CD4-positive, alpha-beta T cell (primary cell): ENCODE measurements around the gene BRD3. TPM values are rescaled to one million over a fixed set of nuclear protein-coding genes. Genes with fewer than 3 reads are reported as not detected.

Source experiments
- ATAC-seq: fragments of 200-7000 bp; cut with Tn5 transposase; one replicate; pipeline ENCODE4 v1.10.0; 2022; ENCODE audit warnings: mild to moderate bottlenecking; ENCODE audit not compliant: poor library complexity
- CTCF ChIA-PET: fragments of 350-600 bp; sonication (Branson Sonifier 250); formaldehyde crosslinking; loops from one replicate; lab custom pipeline; 2021; ENCODE audit warnings: antibody characterized with exemption, inconsistent platforms; lab: Charles Lee
- POLR2A ChIA-PET: fragments of 350-600 bp; sonication (Branson Sonifier 250); formaldehyde crosslinking; loops from one replicate; lab custom pipeline; 2021; ENCODE audit warnings: antibody characterized with exemption, inconsistent platforms; lab: Charles Lee
- DNase-seq, 14 experiments: peaks; one replicate each; pipeline ENCODE4 v3.0.0-alpha.2; 2013 to 2020; ENCODE audit warnings: mixed read lengths in 2 of 14
- H3K27ac ChIP-seq, 2 donors: one replicate each; pipeline versions ENCODE4 v1.5.1 to v1.7.0; 2013; ENCODE audit warnings: low read length in 2 of 2, low read depth in 1 of 2, mild to moderate bottlenecking in 1 of 2
- H3K27me3 ChIP-seq, 2 experiments: 1 replicate in 1 of 2; 2 replicates in 1 of 2; pipeline versions ENCODE4 v1.6.1 to v1.7.0; 2013; ENCODE audit warnings: low read length in 2 of 2, control low read depth in 1 of 2, mild to moderate bottlenecking in 1 of 2, moderate library complexity in 1 of 2; ENCODE audit not compliant: insufficient read depth in 2 of 2, control insufficient read depth in 1 of 2
- H3K36me3 ChIP-seq: one replicate; pipeline ENCODE4 v1.6.1; 2013; ENCODE audit warnings: low read length, control low read depth; ENCODE audit not compliant: insufficient read depth
- H3K4me1 ChIP-seq: one replicate; pipeline ENCODE4 v1.6.1; 2013; ENCODE audit warnings: low read length, control low read depth; ENCODE audit not compliant: insufficient read depth
- H3K4me3 ChIP-seq: one replicate; pipeline ENCODE4 v1.5.1; 2013; ENCODE audit warnings: mild to moderate bottlenecking, low read length, moderate library complexity
- H3K9me3 ChIP-seq, 2 experiments: 1 replicate in 1 of 2; 2 replicates in 1 of 2; pipeline versions ENCODE4 v1.6.1 to v1.7.0; 2013; ENCODE audit warnings: low read length in 2 of 2, mild to moderate bottlenecking in 2 of 2, control low read depth in 1 of 2, moderate library complexity in 1 of 2; ENCODE audit not compliant: control insufficient read depth in 1 of 2, insufficient read depth in 1 of 2
- H3K27ac Mint-ChIP-seq: one replicate; pipeline ENCODE4 v1.8.0; 2020; ENCODE audit warnings: mixed read lengths
- H3K27me3 Mint-ChIP-seq: one replicate; pipeline ENCODE4 v1.8.0; 2021; ENCODE audit warnings: mixed read lengths
- H3K36me3 Mint-ChIP-seq: one replicate; pipeline ENCODE4 v1.8.0; 2021; ENCODE audit warnings: low read depth, mixed read lengths
- H3K4me1 Mint-ChIP-seq: one replicate; pipeline ENCODE4 v1.8.0; 2021; ENCODE audit warnings: low read depth, mixed read lengths
- H3K4me3 Mint-ChIP-seq: one replicate; pipeline ENCODE4 v1.8.0; 2020; ENCODE audit warnings: mild to moderate bottlenecking, mixed read lengths
- H3K9me3 Mint-ChIP-seq: one replicate; pipeline ENCODE4 v1.8.0; 2020; ENCODE audit warnings: mixed read lengths
- CTCF ChIP-seq: fragments of 200-600 bp; IDR thresholded peaks from one replicate; pipeline ENCODE4 v1.8.0; 2022; ENCODE audit warnings: antibody characterized with exemption, mild to moderate bottlenecking
- intact Hi-C, 2 experiments: fragments of 100-400 bp; cut with DNase I in 1 of 2; cut with micrococcal nuclease in 1 of 2; formaldehyde crosslinking; loops; one replicate each; pipeline versions ENCODE4 v1.15.1 to v1.9.0; 2023 to 2025; cut with DNase I, micrococcal nuclease
- total RNA-seq, 174 experiments: library from RNA in 2 of 174; stranded (reverse) in 2 of 174; gene quantifications; one replicate each; pipeline ENCODE4 v1.2.3 and lab custom pipeline; 2021 to 2026

Gene BRD3
- total RNA-seq, 2 experiments from 2014 or later, result 26.7 to 29.0 TPM

- DNase-seq, result peak in 9 of 14 experiments; percentile 15 to 70 (median 37)
- H3K27ac Mint-ChIP-seq, result no peak within 1 kb of the TSS
- peaks cover 6 to 7% of the 10 kb centered on the region in 2 experiments for H3K27me3 ChIP-seq
- H3K27me3 Mint-ChIP-seq, result peaks cover 19% of the 10 kb centered on the region
- ATAC-seq, result peak; percentile 37
- no peak for TF ChIP-seq CTCF
- H3K9me3 Mint-ChIP-seq, result no peaks in the 10 kb centered on the region
- H3K36me3 ChIP-seq, result no peaks in the 10 kb centered on the region
- intact Hi-C loops, result loop anchor here (1.0 to 10.0 kb wide), 3 partner anchors 33 to 460 kb away; partner anchors contain the start of genes ADAMTSL2 (in 2 of the 2) and BRD3OS (in 1 of the 2)
- H3K9me3 ChIP-seq, result peaks cover 0 to 3% of the 10 kb centered on the region in 2 experiments
- peaks cover 29% of the 10 kb centered on the region for H3K4me1 ChIP-seq
- H3K27ac ChIP-seq, result no peak within 1 kb of the TSS
- H3K4me3 Mint-ChIP-seq, result peak within 1 kb of the TSS; percentile 75
- CTCF ChIA-PET, result no interaction called here
- POLR2A ChIA-PET, result interaction anchor here (1.2 kb wide), 1 partner anchor 34 kb away, joined by 3 read pairs; no protein-coding TSS in a partner anchor
- H3K4me3 ChIP-seq, result peak within 1 kb of the TSS; percentile 79
- H3K4me1 Mint-ChIP-seq, result no peaks in the 10 kb centered on the region
- H3K36me3 Mint-ChIP-seq, result no peaks in the 10 kb centered on the region
These were observed 75.7 kb downstream of the BRD3 start, which contains the start of gene VAV2 for GRCh38 chr9:133991964-133992779. TSS of gene VAV2 (minus strand) at chr9:133992324. CDS start at chr9:133992278, 46 bp downstream.

- Mint-ChIP-seq H3K4me3 (peak overlapping the region; percentile 69), H3K27ac (no peak overlapping the region), H3K36me3 (no peaks in the 10 kb centered on the region), H3K27me3 (peaks cover 19% of the 10 kb centered on the region), H3K4me1 (no peaks in the 10 kb centered on the region), H3K9me3 (no peaks in the 10 kb centered on the region)
- Histone ChIP-seq H3K4me1 (peaks cover 29% of the 10 kb centered on the region), H3K27me3 (peaks cover 6 to 7% of the 10 kb centered on the region in 2 experiments), H3K27ac (no peak overlapping the region), H3K36me3 (no peaks in the 10 kb centered on the region), H3K9me3 (no peaks in the 10 kb centered on the region), H3K4me3 (peak overlapping the region; percentile 11)
- peak in 3 of 14 experiments; percentile 5 to 32 (median 24) for DNase-seq
- POLR2A ChIA-PET, result no interaction called here
- CTCF ChIA-PET, result no interaction called here
- intact Hi-C loops, result loop anchor here (5.0 to 10.0 kb wide), 2 partner anchors 457 to 459 kb away; partner anchors contain the start of gene ADAMTSL2 (in 2 of the 2)
- ATAC-seq, result no peak
- TF ChIP-seq CTCF, result no peak
These were observed 76.5 kb downstream of the BRD3 start for GRCh38 chr9:133991214-133991921.

GRCh38 chr9:133990366-133991213, 77.2 kb downstream of the BRD3 start:
- TF ChIP-seq CTCF, result no peak
- peaks cover 29% of the 10 kb centered on the region for H3K4me1 ChIP-seq
- Mint-ChIP-seq H3K27me3 (peaks cover 19% of the 10 kb centered on the region), H3K27ac (no peak overlapping the region), H3K4me3 (peak overlapping the region; percentile 69), H3K36me3 (no peaks in the 10 kb centered on the region), H3K4me1 (no peaks in the 10 kb centered on the region), H3K9me3 (no peaks in the 10 kb centered on the region)
- H3K4me3 ChIP-seq, result no peak overlapping the region
- intact Hi-C loops, result loop anchor here (5.0 to 10.0 kb wide), 2 partner anchors 456 to 458 kb away; partner anchors contain the start of gene ADAMTSL2 (in 2 of the 2)
- H3K9me3 ChIP-seq, result no peaks in the 10 kb centered on the region
- H3K27ac ChIP-seq, result no peak overlapping the region
- peaks cover 6 to 7% of the 10 kb centered on the region in 2 experiments for H3K27me3 ChIP-seq
- ChIA-PET POLR2A (no interaction called here), CTCF (no interaction called here)
- no peak for DNase-seq
- no peaks in the 10 kb centered on the region for H3K36me3 ChIP-seq
- no peak for ATAC-seq
